Renal cortical epithelial cell (primary cell): Measurements from ENCODE around the gene PPP2R5C. TPM values are rescaled to one million over a fixed set of nuclear protein-coding genes. Genes with fewer than 3 reads are reported as not detected.

Source experiments
- DNase-seq: peaks from one replicate; pipeline ENCODE4 v3.0.0-alpha.2; 2011; ENCODE audit warnings: low read depth
- total RNA-seq: library from RNA; depleted of rRNA; stranded (reverse); fragments of >200 nt; gene quantifications from 2 replicates; pipeline ENCODE4 v1.2.3, GENCODE V29; 2014

Gene PPP2R5C
- total RNA-seq, 1 donor from 2014 or later = 96.9 TPM

DNA sequence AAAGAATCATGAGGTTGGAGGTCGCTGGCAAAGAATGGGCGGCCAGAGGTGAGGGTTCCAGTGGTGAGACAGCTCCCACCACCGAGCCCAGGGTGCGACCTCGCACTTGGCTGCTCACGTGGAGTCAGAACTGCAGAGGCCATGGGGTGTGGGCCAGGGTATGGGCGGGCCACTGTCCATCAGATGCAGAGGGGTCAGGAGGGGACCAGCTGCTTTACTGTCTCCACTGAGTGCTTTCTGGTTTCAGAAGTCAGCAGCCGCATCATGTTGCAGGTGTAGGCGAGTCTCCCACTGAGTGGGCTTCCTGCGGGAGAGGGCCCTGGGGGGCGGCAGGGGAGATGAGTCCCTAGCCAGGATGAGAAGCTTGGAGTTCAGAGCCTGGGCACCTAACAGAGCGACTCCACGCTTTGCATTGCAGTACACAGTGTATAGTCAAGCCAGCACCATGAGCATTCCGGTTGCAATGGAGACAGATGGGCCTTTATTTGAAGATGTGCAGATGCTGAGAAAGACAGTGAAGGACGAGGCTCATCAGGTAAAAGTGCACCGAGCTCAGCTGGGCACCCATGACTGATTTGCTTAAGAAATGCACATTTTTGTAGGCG is 156.0 kb downstream of the PPP2R5C start:
- no peak for DNase-seq

DNA sequence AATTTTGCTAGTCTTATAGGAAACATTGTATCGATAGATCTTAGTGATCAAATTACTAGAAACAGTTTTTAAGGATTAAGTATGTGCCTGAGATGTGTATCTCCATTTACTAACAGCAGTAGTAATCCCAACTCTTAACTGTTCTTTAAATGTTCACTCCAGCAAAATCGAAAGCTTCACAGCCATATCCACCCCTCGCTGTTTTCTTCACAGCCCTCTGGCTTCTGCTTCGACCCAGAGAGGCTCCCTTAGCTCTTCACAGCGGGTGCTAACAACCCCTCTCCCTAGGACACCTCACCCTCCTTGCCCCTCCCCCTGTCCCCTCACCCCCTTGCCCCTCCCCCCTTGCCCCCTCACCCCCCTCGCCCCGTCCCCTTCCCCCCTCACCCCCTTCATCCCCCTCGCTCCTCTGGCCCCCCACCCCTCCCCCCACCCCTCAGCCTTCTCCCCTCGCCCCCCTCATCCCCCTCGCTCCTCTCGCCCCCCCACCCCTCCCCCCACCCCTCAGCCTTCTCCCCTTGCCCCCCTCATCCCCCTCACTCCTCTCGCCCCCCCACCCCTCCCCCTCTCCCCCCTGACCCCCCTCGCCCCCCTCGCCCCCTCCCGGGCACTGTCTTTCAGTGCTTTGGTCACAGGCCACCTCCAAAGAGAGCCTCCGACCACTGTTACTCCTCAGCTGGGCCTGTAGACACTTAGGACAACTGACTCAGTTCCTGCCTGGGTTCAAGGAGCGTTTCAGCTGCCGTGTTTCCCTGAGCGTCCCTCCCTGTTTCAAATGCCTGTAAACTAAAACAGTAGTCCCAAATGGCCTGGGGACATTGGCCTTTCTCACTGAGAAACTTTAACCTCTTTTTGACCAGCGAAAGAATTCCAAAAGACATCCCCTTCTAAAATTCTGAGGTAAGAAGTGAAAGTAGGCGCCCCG is 156.8 kb downstream of the PPP2R5C start:
- DNase-seq = no peak

DNA sequence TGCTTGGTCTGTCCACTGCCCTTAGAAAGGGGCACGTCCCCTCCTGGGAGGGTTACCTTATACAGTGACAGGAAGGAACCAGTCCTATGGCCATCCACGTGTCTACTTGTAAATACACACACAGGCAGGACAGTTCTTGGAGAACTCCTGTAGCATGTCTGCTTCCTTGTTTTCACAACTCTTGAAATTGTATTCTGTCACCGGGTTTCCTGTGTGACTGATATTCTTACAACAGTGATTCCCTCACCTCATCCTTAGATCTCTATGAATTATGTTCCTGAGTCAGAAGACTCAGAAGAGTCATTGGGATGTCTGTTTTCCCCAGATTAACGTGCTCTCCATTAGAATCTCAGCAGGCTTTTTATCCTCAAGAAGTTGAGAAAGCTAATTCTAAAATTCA is 158.8 kb downstream of the PPP2R5C start:
- DNase-seq = no peak

DNA sequence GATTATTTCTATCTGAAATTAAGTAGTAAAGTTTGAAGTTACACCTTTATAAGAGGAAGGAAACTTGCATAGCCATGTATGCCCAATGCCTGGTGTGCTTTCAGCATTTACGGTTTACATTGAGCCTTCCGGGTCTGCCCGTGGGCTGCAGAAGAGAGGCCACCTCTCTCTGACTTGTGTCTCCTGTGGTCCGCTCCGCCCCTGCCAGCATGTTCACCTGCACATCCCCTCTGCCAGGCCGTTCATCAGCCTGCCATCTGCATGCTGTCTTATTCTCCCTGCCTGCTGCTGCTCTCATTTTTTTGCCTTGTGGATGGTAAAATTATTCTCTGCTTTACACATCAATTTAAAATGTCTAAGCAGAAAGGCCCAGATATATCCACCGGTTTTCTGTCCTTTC is 161.4 kb downstream of the PPP2R5C start:
- DNase-seq = no peak

DNA sequence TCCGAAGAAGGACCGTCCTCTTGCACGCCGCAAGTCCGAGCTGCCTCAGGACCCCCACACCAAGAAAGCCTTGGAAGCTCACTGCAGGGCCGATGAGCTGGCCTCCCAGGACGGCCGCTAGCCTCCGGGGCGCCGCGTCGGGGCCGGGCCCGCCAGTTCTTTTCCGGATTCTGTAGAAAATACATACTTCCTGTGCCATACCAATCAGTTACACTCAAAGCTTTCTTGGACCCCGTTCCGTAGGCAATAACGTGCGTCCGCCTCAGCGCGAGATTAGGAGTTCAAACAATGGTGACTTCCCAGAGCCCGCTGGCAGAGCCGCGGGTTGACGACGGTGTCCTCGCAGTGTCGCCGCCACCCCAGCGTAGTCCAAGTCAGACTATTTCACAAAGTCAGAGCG is 163.6 kb downstream of the PPP2R5C start:
- DNase-seq = no peak

DNA sequence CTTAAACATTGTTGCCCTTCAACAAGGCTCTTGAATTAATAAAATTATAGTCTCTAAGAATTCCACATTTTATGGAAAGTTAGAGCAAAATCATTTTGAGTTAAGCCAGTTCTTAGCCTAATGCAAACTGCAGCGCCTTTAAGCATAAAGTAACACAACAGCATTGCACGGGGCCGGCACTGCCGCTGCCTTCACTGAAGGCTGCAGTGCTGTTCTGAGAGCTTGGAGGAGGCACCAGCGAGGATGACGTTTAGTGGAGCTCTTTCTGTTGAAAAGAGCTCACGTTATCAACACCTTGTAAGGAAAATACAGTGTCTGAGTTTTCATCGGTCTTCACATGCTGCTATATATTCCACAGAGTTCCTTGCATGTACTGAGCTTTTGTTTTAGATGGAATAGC is 164.6 kb downstream of the PPP2R5C start:
- DNase-seq = no peak

DNA sequence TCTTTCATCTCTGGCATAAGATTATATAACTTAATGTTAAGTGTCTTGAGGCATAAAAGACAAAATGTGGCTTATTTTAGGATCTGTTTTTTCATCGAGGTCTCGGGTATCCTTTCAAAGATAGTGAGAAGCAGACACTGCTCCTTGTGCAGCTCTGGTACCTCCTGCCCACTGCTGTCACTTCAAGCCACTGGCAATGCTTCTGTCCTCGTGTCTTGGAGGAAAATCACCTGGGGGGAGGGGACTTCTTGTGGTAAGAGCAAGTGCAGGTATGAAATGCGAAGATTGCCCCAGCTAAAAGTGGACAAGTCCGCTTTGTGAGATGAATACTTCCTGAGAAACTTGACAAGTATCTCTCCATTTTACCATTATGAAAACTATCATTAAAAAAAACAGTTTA is 165.1 kb downstream of the PPP2R5C start:
- no peak for DNase-seq

DNA sequence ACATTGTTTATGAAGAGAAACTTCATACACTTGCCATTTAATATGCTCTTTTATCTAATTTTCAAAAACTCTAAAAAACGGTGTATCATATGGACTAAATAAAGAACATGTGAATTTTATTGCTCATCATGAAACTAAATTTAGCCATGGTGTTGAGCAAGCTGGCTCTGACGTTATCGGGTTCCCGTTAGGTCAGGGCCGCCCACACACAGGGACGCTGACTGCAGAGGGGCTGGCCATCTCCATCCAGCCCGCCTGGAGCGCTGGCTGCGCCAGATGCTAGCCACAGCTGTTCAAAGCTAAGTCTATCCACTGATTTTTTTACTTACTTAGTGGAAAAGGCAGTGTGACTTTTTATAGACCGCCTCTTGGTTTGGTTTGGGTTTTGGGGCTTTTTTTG is 166.3 kb downstream of the PPP2R5C start:
- no peak for DNase-seq

DNA sequence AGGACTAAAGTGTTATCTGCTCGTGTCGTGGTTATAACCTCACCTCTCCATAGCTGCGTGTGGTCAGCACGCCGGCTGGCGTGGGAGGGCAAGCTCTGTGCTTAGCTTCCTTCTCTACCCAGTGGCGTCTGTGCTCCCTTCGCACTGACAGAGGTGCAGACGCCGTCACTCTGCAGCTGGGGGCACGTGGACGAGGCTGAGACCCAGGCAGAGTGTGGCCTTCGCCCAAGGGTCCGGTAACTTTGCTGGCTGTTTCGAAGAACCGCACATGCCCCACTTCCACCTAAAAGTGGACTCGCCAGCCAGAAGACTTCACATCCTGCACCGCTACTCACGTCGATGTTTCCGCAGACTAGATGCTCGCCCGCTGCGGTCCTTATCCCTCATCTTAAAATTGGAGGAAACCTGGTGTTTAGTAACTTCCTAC is 166.9 kb downstream of the PPP2R5C start:
- DNase-seq = no peak

DNA sequence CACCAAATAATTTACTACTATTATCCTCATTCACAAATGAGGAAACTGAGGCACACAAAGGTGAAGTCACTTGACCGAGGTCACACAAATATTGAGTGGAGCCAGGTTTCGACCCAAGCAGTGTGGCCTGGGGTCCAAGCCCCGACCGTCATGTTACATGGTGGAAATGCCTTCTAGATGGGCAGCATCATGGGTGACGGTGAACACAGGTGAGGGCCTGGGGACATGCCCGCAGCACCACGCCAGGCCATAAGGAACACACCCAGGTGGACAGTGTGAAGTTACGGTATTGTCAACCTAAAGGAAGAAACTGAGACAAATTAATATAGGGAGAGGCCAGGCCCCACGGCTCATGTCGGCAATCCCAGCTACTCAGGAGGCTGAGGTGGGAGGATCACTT is 167.6 kb downstream of the PPP2R5C start:
- DNase-seq = no peak

DNA sequence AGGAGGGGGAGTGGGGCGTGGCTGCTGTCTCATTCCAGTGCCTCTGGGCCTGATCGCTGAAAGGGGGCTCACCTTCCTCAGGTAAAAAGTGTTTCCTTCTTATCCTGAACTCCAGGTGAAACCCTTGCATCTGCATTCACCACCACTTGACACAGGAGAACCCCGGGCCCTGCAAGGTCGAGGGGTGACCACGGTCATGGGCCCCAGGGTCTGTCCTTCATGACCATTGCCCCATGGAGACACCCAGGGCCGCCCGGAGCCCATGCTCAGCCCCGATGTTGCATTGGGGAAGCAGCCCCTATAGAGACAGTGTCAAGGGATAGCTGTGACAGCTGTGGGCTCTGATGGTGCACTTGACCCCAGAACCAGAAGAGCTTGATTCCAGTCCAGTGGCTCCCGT is 168.4 kb downstream of the PPP2R5C start:
- no peak for DNase-seq

DNA sequence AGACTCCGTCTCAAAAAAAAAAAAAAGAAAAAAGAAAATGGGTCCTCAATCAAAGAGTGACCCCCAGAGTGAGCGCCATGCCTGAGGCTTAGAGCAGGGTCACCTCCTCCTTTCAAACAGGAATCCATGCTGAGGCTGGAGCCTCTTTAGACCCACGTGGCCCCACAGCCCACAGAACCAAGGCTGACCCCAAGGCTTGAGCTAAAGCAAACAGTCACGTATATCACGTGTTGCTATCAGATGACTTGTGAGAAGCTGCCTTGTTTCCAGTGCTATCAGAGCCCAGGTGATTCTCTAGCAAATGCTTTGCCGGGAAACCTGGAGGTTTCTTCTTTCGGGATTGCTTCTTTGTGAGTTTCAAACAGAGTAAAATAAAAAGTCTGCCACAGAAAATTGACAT is 171.2 kb downstream of the PPP2R5C start:
- peak; percentile 27 for DNase-seq

DNA sequence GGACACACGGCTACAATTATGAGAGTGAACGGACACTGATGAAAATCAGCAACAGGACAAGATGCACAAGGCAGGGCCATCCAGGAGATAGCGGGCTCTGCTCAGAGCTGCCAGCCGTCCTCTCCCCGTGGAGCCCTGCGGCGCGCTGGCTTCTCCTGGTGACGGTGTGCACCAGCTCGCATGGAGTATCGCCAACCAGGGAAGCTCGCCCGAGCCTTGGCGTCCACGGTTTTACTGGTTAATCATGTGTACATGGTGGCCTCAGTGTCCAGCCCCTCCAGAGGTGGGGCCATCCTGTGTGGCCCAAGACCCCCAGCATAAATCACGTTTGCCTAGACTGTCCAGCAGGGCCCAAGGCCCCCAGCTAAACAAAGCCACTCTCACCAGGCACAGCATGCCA is 171.7 kb downstream of the PPP2R5C start:
- no peak for DNase-seq

DNA sequence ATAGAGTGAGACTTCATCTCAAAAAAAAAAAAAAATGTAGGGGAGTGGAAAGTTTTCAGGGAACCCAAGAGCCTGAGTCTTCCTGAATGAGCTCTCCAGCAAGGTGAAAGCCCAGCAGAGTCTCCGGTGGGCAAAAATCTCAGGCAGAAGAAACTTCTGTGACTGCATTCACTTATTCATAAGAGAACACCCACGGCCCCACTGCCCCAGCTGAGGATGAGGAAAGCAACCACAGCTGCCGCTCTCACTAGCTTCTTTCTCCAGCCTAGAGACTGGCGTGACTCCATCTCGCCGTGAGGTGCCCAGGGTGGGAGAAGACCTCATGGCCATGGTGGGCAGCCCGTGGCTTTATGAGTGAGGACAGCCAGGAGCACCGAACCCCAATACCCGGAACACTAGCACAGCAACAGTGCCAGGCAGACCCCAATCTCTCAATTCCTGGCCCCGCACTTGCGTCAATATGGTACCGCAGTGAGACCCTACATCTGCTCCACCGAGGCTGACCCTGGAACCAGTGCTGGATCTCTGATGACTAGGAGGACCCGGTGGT is 173.2 kb downstream of the PPP2R5C start:
- no peak for DNase-seq

DNA sequence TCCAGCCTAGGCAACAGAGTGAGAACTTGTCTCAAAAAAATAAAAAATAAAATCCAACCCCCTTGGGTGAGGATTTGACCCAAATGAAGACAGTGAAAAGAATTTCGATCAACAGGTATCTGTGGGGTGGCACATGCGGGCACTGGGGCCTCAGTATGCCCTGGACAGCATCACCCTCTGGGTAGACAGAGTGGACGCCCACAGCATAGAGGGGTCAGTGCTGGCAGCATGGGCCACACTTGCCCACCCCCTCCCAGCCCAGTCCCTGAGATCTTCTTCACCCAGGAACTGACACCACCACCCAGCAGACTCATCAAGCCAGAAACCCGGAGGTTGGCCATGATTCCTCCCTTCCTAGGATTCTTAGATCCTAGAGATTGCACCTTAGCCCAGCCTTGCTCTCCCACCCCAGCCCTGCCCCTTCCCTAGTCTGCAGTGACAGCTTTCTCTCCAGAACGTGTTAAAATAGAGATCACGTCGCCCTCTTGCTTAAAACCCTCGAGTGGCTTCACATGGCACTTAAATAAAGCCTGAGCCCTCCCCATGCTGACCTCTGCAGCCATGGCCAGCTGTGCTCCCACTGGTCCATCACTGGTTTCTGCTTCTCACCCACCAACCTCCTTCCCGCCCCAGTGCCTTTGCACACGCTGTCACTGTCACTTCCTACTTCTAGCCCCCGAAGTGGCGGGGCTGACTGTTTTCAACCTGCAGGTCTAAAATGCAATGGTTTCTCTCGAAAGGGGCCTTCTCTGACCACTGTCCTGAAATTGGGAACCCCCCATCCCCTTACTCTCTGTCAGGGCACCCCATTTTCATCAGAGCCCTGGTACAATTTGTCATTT is 176.6 kb downstream of the PPP2R5C start:
- no peak for DNase-seq

DNA sequence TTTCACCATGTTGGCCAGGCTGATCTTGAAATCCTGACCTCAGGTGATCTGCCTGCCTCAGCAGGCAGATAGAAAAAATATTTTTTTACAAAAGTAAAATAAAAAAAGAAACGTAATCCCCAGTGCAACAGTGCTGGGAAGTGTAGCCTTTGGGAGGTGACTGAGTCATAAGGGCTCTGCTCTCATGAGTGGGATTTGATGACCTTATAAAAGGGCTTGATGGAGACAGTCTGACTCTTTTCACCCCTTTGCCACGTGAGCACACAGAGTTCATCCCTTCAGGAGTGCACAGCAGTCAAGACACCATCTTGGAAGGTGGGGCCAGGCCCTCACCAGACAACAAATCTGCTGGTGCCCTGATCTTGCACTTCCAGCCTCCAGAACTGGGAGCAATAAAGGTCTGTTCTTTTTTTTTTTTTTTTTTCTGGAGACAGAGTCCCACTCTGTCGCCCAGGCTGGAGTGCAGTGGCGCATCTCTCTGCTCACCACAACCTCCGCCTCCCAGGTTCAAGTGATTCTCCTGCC is 178.2 kb downstream of the PPP2R5C start:
- DNase-seq = no peak

DNA sequence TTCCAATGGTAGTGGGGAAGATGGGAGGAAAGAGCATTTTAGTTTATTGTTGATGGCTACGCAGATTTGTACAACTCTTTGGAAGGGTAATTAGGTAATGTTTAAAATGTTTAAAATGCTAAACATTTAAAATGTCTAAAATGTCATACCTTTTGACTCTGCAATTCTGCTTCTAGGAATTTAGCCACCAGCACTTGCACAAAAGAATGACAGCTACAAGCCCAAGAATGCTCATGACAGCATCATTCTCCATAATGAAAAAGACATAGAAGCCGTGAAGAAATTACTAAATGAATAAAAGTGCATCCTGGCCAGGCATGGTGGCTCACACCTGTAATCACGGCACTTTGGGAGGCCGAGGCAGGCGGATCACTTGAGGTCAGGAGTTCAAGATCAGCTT is 182.9 kb downstream of the PPP2R5C start:
- no peak for DNase-seq

DNA sequence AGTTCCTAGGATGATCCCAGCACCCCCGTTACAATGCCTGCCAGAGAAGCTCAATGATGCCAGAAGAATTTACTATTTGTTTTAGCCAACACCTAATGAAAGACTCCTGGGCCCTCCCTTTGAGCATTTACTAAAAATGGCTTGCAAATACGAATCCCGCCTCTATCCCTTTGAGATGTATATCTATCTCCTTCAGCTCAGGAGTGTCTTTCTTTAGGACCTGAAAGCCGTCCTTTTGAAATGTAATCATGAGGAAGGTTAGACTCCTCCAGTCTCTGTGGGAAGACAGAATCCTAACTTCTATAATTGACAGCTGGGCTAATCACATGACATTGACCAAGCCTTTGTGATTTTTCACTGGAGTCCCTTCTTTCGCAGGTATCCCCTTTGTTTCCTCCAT is 183.7 kb downstream of the PPP2R5C start:
- no peak for DNase-seq

DNA sequence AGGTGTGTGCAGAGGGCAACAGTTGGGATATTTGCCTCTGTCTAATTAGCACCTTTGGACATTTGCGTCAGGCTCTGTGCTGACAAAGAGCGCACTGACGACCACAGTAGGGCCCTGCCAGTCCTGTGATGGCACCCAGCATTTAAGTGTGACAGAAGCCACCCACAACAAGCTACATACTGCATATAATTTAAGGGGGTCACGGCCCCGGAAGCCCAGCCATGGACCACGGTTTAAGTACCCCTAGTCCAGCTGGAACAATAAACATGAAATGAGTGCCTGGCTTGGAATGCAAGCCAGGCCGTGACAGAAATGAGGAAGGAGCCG is 186.0 kb downstream of the PPP2R5C start:
- no peak for DNase-seq

DNA sequence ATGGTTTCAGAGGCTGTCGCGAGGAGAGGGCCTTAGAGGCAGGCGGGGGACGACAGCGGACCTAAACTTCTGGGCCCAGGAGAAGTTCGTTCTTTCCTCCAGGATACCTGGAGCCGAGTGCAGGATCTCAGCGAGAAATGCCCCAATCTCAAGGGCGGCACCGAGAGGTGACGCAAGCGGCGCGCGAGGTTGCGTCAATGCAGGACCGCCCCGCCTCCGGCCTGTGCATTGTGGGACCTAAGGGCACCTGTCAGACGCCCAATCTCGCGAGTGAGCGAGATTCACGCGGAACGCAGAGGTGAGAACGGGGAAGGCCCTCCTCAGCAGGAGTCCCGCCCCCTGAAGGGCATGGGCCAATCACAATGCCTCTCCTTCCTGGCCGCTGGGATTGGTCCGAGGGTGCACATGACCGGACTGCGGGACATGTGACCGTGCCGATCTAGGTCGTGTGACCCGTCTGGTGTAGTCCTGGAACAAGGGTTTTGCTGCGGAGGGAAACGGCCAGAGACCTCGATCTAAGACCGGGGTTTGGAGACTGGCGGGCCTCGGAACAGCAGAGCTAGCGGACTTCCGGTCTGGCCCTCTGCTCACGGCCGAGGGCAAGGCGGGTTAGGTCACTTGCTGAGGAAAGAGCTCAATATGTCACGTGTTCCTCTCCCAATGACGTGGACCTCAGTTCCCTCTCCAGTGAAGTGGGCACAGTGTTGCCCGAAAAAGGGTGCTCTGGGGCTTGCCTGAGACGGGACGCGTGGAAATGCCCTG is 186.6 kb downstream of the PPP2R5C start:
- DNase-seq = peak; percentile 99

DNA sequence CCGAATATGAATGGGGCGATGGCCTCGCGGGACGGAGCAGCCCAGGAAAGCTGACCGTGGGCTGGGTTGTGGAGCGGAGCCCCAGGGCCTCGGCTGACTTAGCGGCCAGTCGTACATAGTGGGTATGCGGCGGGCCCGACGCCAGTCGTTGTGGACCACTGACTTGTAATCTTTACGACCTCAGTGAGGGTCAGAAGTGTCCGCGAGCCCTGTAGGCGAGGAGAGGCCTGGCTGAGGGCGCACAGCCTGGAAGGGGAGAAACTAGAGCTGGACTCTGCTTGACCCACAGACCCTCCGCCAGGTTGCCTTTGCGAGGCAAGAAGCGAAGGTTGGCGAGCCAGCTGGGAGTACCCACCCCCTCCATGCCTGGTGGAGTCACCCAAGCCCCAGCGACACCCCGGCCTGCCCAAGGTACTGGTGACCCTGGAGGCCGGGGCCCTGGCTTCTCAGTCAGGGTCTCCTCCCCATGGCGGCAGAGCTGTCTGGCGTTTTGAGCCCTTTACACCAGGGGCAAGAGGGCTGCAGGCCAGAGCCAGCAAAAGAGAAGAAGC is 187.2 kb downstream of the PPP2R5C start:
- no peak for DNase-seq
